WTC11 (cell line): ENCODE results near the gene SLC35F2. TPM values are rescaled to one million over a fixed set of nuclear protein-coding genes. Genes with fewer than 3 reads are reported as not detected.

Experiments
- ATAC-seq: fragments of 200-7000 bp; cut with Tn5 transposase; 2 replicates; pipeline ENCODE4 v1.10.0; 2021; ENCODE audit warnings: mild to moderate bottlenecking, moderate library complexity
- CTCF ChIA-PET: fragments of 300-600 bp; sonication (Branson Sonifier 250); formaldehyde crosslinking; loops from one replicate; lab custom pipeline; 2021; ENCODE audit warnings: antibody characterized with exemption; lab: Charles Lee
- POLR2A ChIA-PET: fragments of 350-600 bp; sonication (Branson Sonifier 250); formaldehyde crosslinking; loops from one replicate; lab custom pipeline; 2021; ENCODE audit warnings: antibody characterized with exemption; lab: Charles Lee
- DNase-seq: peaks from one replicate; pipeline ENCODE4 v3.0.0; 2021; ENCODE audit warnings: low spot score
- H3K27ac Mint-ChIP-seq: 2 replicates; pipeline ENCODE4 v1.8.0; 2021; ENCODE audit warnings: mixed read lengths
- H3K27me3 Mint-ChIP-seq: 2 replicates; pipeline ENCODE4 v1.8.0; 2021; ENCODE audit warnings: low read depth, mild to moderate bottlenecking, moderate library complexity, mixed read lengths
- H3K36me3 Mint-ChIP-seq: 2 replicates; pipeline ENCODE4 v1.8.0; 2021; ENCODE audit warnings: mixed read lengths
- H3K4me1 Mint-ChIP-seq: 2 replicates; pipeline ENCODE4 v1.8.0; 2022; ENCODE audit warnings: mixed read lengths
- H3K4me3 Mint-ChIP-seq: 2 replicates; pipeline ENCODE4 v1.8.0; 2021; ENCODE audit warnings: mild to moderate bottlenecking, moderate library complexity, mixed read lengths
- H3K9me3 Mint-ChIP-seq: 2 replicates; pipeline ENCODE4 v1.8.0; 2021; ENCODE audit warnings: mixed read lengths
- ARID4B ChIP-seq: sonication (generic); formaldehyde crosslinking; IDR thresholded peaks from 2 replicates; pipeline ENCODE4 v1.8.0; 2023; ENCODE audit warnings: missing genetic modification reagents, mild to moderate bottlenecking, borderline replicate concordance
- ATF1 ChIP-seq: sonication (generic); formaldehyde crosslinking; IDR thresholded peaks from 2 replicates; pipeline ENCODE4 v1.8.1; 2023; ENCODE audit warnings: mild to moderate bottlenecking, moderate library complexity, missing genetic modification reagents
- ATF2 ChIP-seq: sonication (generic); formaldehyde crosslinking; IDR thresholded peaks from 2 replicates; pipeline ENCODE4 v1.8.1; 2022; ENCODE audit warnings: low read depth, missing genetic modification reagents, borderline replicate concordance
- CREB1 ChIP-seq: sonication (generic); formaldehyde crosslinking; IDR thresholded peaks from 2 replicates; pipeline ENCODE4 v1.8.0; 2023; ENCODE audit warnings: mild to moderate bottlenecking, missing genetic modification reagents
- E2F1 ChIP-seq: sonication (generic); formaldehyde crosslinking; IDR thresholded peaks from 2 replicates; pipeline ENCODE4 v1.8.0; 2022; ENCODE audit warnings: mild to moderate bottlenecking, missing genetic modification reagents
- GABPB1 ChIP-seq: sonication (generic); formaldehyde crosslinking; IDR thresholded peaks from 2 replicates; pipeline ENCODE4 v1.8.1; 2023; ENCODE audit warnings: mild to moderate bottlenecking, missing genetic modification reagents
- IRF2 ChIP-seq: sonication (generic); formaldehyde crosslinking; IDR thresholded peaks from 2 replicates; pipeline ENCODE4 v1.8.0; 2022; ENCODE audit warnings: low read depth, missing genetic modification reagents, borderline replicate concordance
- NR3C1 ChIP-seq: sonication (generic); formaldehyde crosslinking; conservative IDR thresholded peaks from 2 replicates; pipeline ENCODE4 v1.8.1; 2023; ENCODE audit warnings: low read depth, mild to moderate bottlenecking, missing genetic modification reagents
- PRDM15 ChIP-seq: sonication (generic); formaldehyde crosslinking; IDR thresholded peaks from 2 replicates; pipeline ENCODE4 v1.8.0; 2022; ENCODE audit warnings: missing genetic modification reagents
- SMAD3 ChIP-seq: sonication (generic); formaldehyde crosslinking; IDR thresholded peaks from 2 replicates; pipeline ENCODE4 v1.8.0; 2022; ENCODE audit warnings: missing genetic modification reagents, mild to moderate bottlenecking, borderline replicate concordance
- ZBTB21 ChIP-seq: sonication (generic); formaldehyde crosslinking; IDR thresholded peaks from 2 replicates; pipeline ENCODE4 v1.8.1; 2023; ENCODE audit warnings: mild to moderate bottlenecking, missing genetic modification reagents, borderline replicate concordance
- ZNF416 ChIP-seq: fragments of 250-450 bp; sonication (Bioruptor Pico); IDR thresholded peaks from 2 replicates; pipeline ENCODE4 v1.9.0; 2021; ENCODE audit warnings: mild to moderate bottlenecking, inconsistent platforms
- ZNF512 ChIP-seq: sonication (generic); formaldehyde crosslinking; IDR thresholded peaks from 2 replicates; pipeline ENCODE4 v1.8.1; 2022; ENCODE audit warnings: missing genetic modification reagents, borderline replicate concordance
- ZNF532 ChIP-seq: fragments of 250-450 bp; sonication (Bioruptor Pico); IDR thresholded peaks from 2 replicates; pipeline ENCODE4 v1.9.0; 2021; ENCODE audit warnings: mild to moderate bottlenecking, borderline replicate concordance
- ZSCAN18 ChIP-seq: fragments of 250-450 bp; sonication (Bioruptor Pico); IDR thresholded peaks from 2 replicates; pipeline ENCODE4 v2.1.2; 2022; ENCODE audit warnings: mild to moderate bottlenecking, moderate library complexity
- total RNA-seq: library from RNA; stranded (reverse); gene quantifications from 3 replicates; pipeline ENCODE4 v1.2.3, GENCODE V29; 2021

The SLC35F2 gene
- total RNA-seq, 1 experiment from 2014 or later = 27.1 TPM

- no peak for TF ChIP-seq ATF2
- no peak for TF ChIP-seq E2F1 (CRISPR knock-in tag)
- no peak for TF ChIP-seq ZSCAN18 (CRISPR knock-in tag)
- TF ChIP-seq, all 79 proteins: peak for 0
Observed at GRCh38 chr11:107840129-107840484, 18.5 kb downstream of the SLC35F2 start (continued).

- ChIA-PET CTCF (interaction anchor here (0.6 to 1.2 kb wide), 2 partner anchors 96 to 183 kb away, joined by 4 read pairs; no protein-coding TSS in a partner anchor), POLR2A (no interaction called here)
- H3K27ac Mint-ChIP-seq = no peak overlapping the region
- no peaks in the 10 kb centered on the region for H3K9me3 Mint-ChIP-seq
- no peak for ATAC-seq
- H3K36me3 Mint-ChIP-seq = no peaks in the 10 kb centered on the region
- DNase-seq = no peak
- TF ChIP-seq PRDM15 (CRISPR knock-in tag) = no peak
- TF ChIP-seq ZNF512 (CRISPR knock-in tag) = no peak
- no peak for TF ChIP-seq ZBTB21 (CRISPR knock-in tag)
- TF ChIP-seq SMAD3 (CRISPR knock-in tag) = no peak
- no peak for TF ChIP-seq GABPB1 (CRISPR knock-in tag)
- TF ChIP-seq IRF2 (CRISPR knock-in tag) = no peak
- TF ChIP-seq NR3C1 (CRISPR knock-in tag) = no peak
- no peak for TF ChIP-seq ZNF416 (CRISPR knock-in tag)
- no peak for TF ChIP-seq CREB1
- no peak for TF ChIP-seq ATF1
- no peak for TF ChIP-seq ARID4B (CRISPR knock-in tag)
- no peak for TF ChIP-seq ZNF532 (CRISPR knock-in tag)
- H3K4me1 Mint-ChIP-seq = peaks cover 48% of the 10 kb centered on the region
- H3K27me3 Mint-ChIP-seq = peaks cover 36% of the 10 kb centered on the region
- H3K4me3 Mint-ChIP-seq = no peak overlapping the region
Observed at GRCh38 chr11:107836851-107837250, 21.7 kb downstream of the SLC35F2 start.
